ENCODE data around the gene ABHD6.
"Not testable (repeated sequence)": the region's sequence is repeated elsewhere in the genome, so short reads cannot be mapped to it uniquely, and the experiment has no call there.

Gene ABHD6

DNA sequence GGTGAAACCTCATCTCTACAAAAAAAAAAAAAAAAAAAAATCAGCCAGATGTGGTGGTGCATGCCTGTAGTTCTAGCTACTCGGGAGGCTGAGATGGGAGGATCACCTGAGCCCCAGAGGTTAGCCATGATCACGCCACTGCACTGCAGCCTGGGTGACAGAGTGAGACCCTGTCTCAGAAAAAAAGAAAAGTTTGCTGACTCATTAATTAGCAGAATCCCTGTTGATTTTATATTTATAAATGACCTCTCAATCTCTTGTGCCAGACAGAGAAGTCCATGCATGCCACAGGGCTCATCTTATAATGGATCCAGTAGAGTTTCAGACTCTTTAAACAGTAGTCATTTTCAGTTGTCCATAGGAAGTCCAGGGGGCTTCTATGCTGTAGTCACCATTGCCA lies 32.9 kb downstream of the ABHD6 start:
- no peak overlapping the region for H4K91ac ChIP-seq (ENCODE audit: low read depth, low read length)

DNA sequence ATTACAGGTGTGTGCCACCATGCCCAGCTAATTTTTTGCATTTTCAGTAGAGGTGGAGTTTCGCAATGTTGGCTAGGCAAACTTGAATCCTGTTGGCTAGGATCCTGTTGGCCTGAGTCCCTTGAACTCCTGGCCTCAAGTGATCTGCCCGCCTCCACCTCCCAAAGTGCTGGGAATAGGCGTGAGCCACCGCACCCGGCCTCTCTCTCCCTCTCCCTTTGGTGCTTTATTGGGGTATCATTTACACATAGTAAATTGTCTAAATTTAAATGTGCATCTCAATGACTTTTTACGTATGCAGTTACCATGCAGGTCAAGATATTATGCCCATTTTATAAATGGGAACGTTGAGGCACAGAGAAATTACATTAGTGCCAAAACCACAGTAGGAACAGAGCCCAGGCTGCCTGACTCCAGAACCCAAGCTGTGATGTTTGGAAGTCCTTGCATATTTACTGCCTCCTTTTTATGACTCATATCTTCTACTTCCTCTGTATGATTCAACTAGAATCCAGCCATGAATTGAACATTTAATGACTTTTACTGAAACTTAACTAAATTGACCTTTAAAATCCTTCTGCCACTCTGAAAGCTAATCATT lies 34.4 kb downstream of the ABHD6 start:
- H2BK5ac ChIP-seq (ENCODE audit: low read depth, low read length, poor library complexity): no peak overlapping the region

More for the DNA sequence above, 32.9 kb downstream of the ABHD6 start:
- Histone ChIP-seq H4K8ac (ENCODE audit: low read depth, low read length) (no peak overlapping the region), H3K9ac (ENCODE audit: low read length) (no peak overlapping the region), H3K18ac (ENCODE audit: low read length) (no peak overlapping the region), H3K14ac (ENCODE audit: low read length) (no peak overlapping the region), H3K4me3 (ENCODE audit: low read depth, low read length) (no peak overlapping the region), H3K27ac (ENCODE audit: low read depth, low read length) (no peak overlapping the region), H2BK12ac (ENCODE audit: low read length) (no peak overlapping the region), H3K4ac (ENCODE audit: low read depth, low read length) (no peak overlapping the region), H3K79me1 (ENCODE audit: low read length) (no peaks in the 10 kb centered on the region), H3K4me1 (ENCODE audit: control insufficient read depth in 1 of 2, insufficient read depth in 2 of 2, low read length in 2 of 2) (no peaks in the 10 kb centered on the region), H2BK5ac (ENCODE audit: low read depth, low read length, poor library complexity) (no peak overlapping the region), H2AFZ (ENCODE audit: insufficient read depth, low read length, poor library complexity) (no peak overlapping the region), H3K79me2 (ENCODE audit: control insufficient read depth, insufficient read depth, low read length, poor library complexity) (no peaks in the 10 kb centered on the region), H3K9me3 (ENCODE audit: insufficient read depth, low read depth, low read length) (no peaks in the 10 kb centered on the region), H3K23ac (ENCODE audit: low read length) (no peak overlapping the region), H3K4me2 (ENCODE audit: low read length) (no peak overlapping the region), H2AK5ac (ENCODE audit: low read length) (no peak overlapping the region), H3K36me3 (ENCODE audit: control insufficient read depth in 1 of 2, insufficient read depth in 2 of 2, low read length in 2 of 2) (no peaks in the 10 kb centered on the region), H3K27me3 (ENCODE audit: insufficient read depth, low read length) (no peaks in the 10 kb centered on the region), H4K12ac (ENCODE audit: low read depth, low read length) (no peak overlapping the region), H2BK120ac (ENCODE audit: insufficient read depth, low read length, poor library complexity) (no peak overlapping the region)
- no CpG with 5 or more reads among the region's 2 CpGs for WGBS (ENCODE audit: extremely low coverage, insufficient coverage, insufficient read length)
- DNase-seq: no peak

DNA sequence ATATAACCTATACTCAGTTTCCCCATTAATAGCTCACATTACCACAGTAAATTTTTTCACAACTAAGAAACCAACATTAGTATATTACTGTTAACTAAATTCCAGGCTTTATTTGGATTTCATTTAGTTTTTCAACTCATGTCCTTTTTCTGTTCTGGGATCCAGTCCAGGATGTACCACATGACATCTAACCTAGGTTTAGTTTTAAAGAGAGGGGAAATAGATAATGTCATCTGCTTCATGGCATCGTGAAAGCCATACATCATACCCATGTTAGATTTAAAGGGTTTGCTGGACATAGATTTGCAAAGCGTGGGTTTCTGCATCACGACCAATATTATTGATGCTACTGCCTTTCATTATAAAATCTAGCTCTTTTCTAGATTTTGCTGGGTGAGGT lies 35.3 kb downstream of the ABHD6 start:
- Histone ChIP-seq H3K18ac (ENCODE audit: low read length) (no peak overlapping the region), H3K9ac (ENCODE audit: low read length) (no peak overlapping the region), H3K79me2 (ENCODE audit: control insufficient read depth, insufficient read depth, low read length, poor library complexity) (no peaks in the 10 kb centered on the region), H3K79me1 (ENCODE audit: low read length) (no peaks in the 10 kb centered on the region), H2BK12ac (ENCODE audit: low read length) (no peak overlapping the region), H4K8ac (ENCODE audit: low read depth, low read length) (no peak overlapping the region), H3K4me1 (ENCODE audit: control insufficient read depth in 1 of 2, insufficient read depth in 2 of 2, low read length in 2 of 2) (no peaks in the 10 kb centered on the region), H2AFZ (ENCODE audit: insufficient read depth, low read length, poor library complexity) (no peak overlapping the region), H3K4me3 (ENCODE audit: low read depth, low read length) (no peak overlapping the region), H3K9me3 (ENCODE audit: insufficient read depth, low read depth, low read length) (no peaks in the 10 kb centered on the region), H2BK120ac (ENCODE audit: insufficient read depth, low read length, poor library complexity) (no peak overlapping the region), H3K27me3 (ENCODE audit: insufficient read depth, low read length) (no peaks in the 10 kb centered on the region), H2AK5ac (ENCODE audit: low read length) (no peak overlapping the region), H2BK5ac (ENCODE audit: low read depth, low read length, poor library complexity) (no peak overlapping the region), H3K27ac (ENCODE audit: low read depth, low read length) (no peak overlapping the region), H4K91ac (ENCODE audit: low read depth, low read length) (no peak overlapping the region), H3K14ac (ENCODE audit: low read length) (no peak overlapping the region), H3K4ac (ENCODE audit: low read depth, low read length) (no peak overlapping the region), H3K36me3 (ENCODE audit: control insufficient read depth in 1 of 2, insufficient read depth in 2 of 2, low read length in 2 of 2) (no peaks in the 10 kb centered on the region), H3K4me2 (ENCODE audit: low read length) (no peak overlapping the region), H3K23ac (ENCODE audit: low read length) (no peak overlapping the region), H4K12ac (ENCODE audit: low read depth, low read length) (no peak overlapping the region)
- no CpG with 5 or more reads among the region's 3 CpGs for WGBS (ENCODE audit: extremely low coverage, insufficient coverage, insufficient read length)
- DNase-seq: no peak

More for the DNA sequence above, 34.4 kb downstream of the ABHD6 start:
- H3K4me3 ChIP-seq (ENCODE audit: low read depth, low read length): no peak overlapping the region
- no peak overlapping the region for H2AFZ ChIP-seq (ENCODE audit: insufficient read depth, low read length, poor library complexity)
- no peak overlapping the region for H2AK5ac ChIP-seq (ENCODE audit: low read length)
- no peaks in the 10 kb centered on the region for H3K4me1 ChIP-seq (ENCODE audit: control insufficient read depth in 1 of 2, insufficient read depth in 2 of 2, low read length in 2 of 2)
- H3K79me2 ChIP-seq (ENCODE audit: control insufficient read depth, insufficient read depth, low read length, poor library complexity): no peaks in the 10 kb centered on the region
- H2BK12ac ChIP-seq (ENCODE audit: low read length): no peak overlapping the region
- H3K4me2 ChIP-seq (ENCODE audit: low read length): no peak overlapping the region
- no CpG with 5 or more reads among the region's 7 CpGs for WGBS (ENCODE audit: extremely low coverage, insufficient coverage, insufficient read length)
- H3K79me1 ChIP-seq (ENCODE audit: low read length): no peaks in the 10 kb centered on the region
- H3K9me3 ChIP-seq (ENCODE audit: insufficient read depth, low read depth, low read length): no peaks in the 10 kb centered on the region
- H3K27me3 ChIP-seq (ENCODE audit: insufficient read depth, low read length): no peaks in the 10 kb centered on the region
- no peak overlapping the region for H4K12ac ChIP-seq (ENCODE audit: low read depth, low read length)
- no peak overlapping the region for H3K23ac ChIP-seq (ENCODE audit: low read length)
- H3K14ac ChIP-seq (ENCODE audit: low read length): no peak overlapping the region
- no peak overlapping the region for H4K91ac ChIP-seq (ENCODE audit: low read depth, low read length)
- no peak overlapping the region for H3K4ac ChIP-seq (ENCODE audit: low read depth, low read length)
- peak; percentile 14 to 55 for DNase-seq
- H3K9ac ChIP-seq (ENCODE audit: low read length): no peak overlapping the region
- H4K8ac ChIP-seq (ENCODE audit: low read depth, low read length): no peak overlapping the region
- H3K18ac ChIP-seq (ENCODE audit: low read length): no peak overlapping the region
- H2BK120ac ChIP-seq (ENCODE audit: insufficient read depth, low read length, poor library complexity): no peak overlapping the region
- no peak overlapping the region for H3K27ac ChIP-seq (ENCODE audit: low read depth, low read length)
- H3K36me3 ChIP-seq (ENCODE audit: control insufficient read depth in 1 of 2, insufficient read depth in 2 of 2, low read length in 2 of 2): no peaks in the 10 kb centered on the region

DNA sequence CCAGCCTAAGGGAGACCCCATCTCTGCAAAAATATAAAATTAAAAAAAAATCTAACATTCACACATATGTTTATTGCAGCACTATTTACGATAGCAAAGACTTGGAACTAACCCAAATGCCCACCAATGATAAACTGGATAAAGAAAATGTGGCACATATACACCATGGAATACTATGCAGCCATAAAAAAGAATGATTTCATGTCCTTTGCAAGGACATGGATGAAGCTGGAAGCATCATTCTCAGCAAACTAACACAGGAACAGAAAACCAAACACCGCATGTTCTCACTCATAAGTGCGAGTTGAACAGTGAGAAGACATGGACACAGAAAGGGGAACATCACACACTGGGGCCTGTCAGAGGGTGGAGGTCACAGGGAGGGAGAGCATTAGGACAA lies 35.8 kb downstream of the ABHD6 start:
- not testable (repeated sequence) for H3K9ac ChIP-seq (ENCODE audit: low read length)
- WGBS (ENCODE audit: extremely low coverage, insufficient coverage, insufficient read length): no CpG with 5 or more reads among the region's 3 CpGs

More for the DNA sequence above, 35.8 kb downstream of the ABHD6 start:
- H3K9me3 ChIP-seq (ENCODE audit: insufficient read depth, low read depth, low read length); H3K27me3 ChIP-seq (ENCODE audit: insufficient read depth, low read length); H3K36me3 ChIP-seq (ENCODE audit: control insufficient read depth in 1 of 2, insufficient read depth in 2 of 2, low read length in 2 of 2); H3K4me3 ChIP-seq (ENCODE audit: low read depth, low read length); H2BK12ac ChIP-seq (ENCODE audit: low read length); H3K4me2 ChIP-seq (ENCODE audit: low read length); H3K4ac ChIP-seq (ENCODE audit: low read depth, low read length); H4K91ac ChIP-seq (ENCODE audit: low read depth, low read length); H4K12ac ChIP-seq (ENCODE audit: low read depth, low read length); H3K27ac ChIP-seq (ENCODE audit: low read depth, low read length); H2BK120ac ChIP-seq (ENCODE audit: insufficient read depth, low read length, poor library complexity); H3K23ac ChIP-seq (ENCODE audit: low read length); H3K79me1 ChIP-seq (ENCODE audit: low read length); DNase-seq; H2AFZ ChIP-seq (ENCODE audit: insufficient read depth, low read length, poor library complexity); H4K8ac ChIP-seq (ENCODE audit: low read depth, low read length); H3K18ac ChIP-seq (ENCODE audit: low read length); H3K4me1 ChIP-seq (ENCODE audit: control insufficient read depth in 1 of 2, insufficient read depth in 2 of 2, low read length in 2 of 2); H2BK5ac ChIP-seq (ENCODE audit: low read depth, low read length, poor library complexity); H3K79me2 ChIP-seq (ENCODE audit: control insufficient read depth, insufficient read depth, low read length, poor library complexity); H2AK5ac ChIP-seq (ENCODE audit: low read length); H3K14ac ChIP-seq (ENCODE audit: low read length): not testable (repeated sequence)
